KMS-11 (cell line): ENCODE measurements around the gene TTF1.

Experiments
- H2AFZ ChIP-seq: fragments of 200-600 bp; sonication (generic); 2 replicates; pipeline ENCODE4 v1.6.1; 2016; ENCODE audit warnings: antibody characterized with exemption, mixed run types, low read depth
- H3K27ac ChIP-seq: fragments of 200-600 bp; sonication (generic); 2 replicates; pipeline ENCODE4 v1.6.1; 2016; ENCODE audit warnings: mild to moderate bottlenecking, mixed run types
- H3K27me3 ChIP-seq: fragments of 200-600 bp; sonication (generic); 2 replicates; pipeline ENCODE4 v1.6.1; 2017; ENCODE audit warnings: mild to moderate bottlenecking, low read depth, mixed run types, moderate library complexity; ENCODE audit not compliant: insufficient read depth
- H3K36me3 ChIP-seq: fragments of 200-600 bp; sonication (generic); 2 replicates; pipeline ENCODE4 v1.6.1; 2017; ENCODE audit warnings: mild to moderate bottlenecking, mixed run types; ENCODE audit not compliant: insufficient read depth
- H3K4me1 ChIP-seq: fragments of 200-600 bp; sonication (generic); 2 replicates; pipeline ENCODE4 v1.6.1; 2016; ENCODE audit warnings: mild to moderate bottlenecking, low read depth, mixed run types; ENCODE audit not compliant: poor library complexity, severe bottlenecking
- H3K4me2 ChIP-seq: fragments of 200-600 bp; sonication (generic); 2 replicates; pipeline ENCODE4 v1.7.0; 2016; ENCODE audit warnings: mild to moderate bottlenecking, mixed run types
- H3K4me3 ChIP-seq: fragments of 200-600 bp; sonication (generic); IDR thresholded peaks from 2 replicates; pipeline ENCODE4 v1.6.1; 2017; ENCODE audit warnings: low read depth, low read length, mixed read lengths; ENCODE audit not compliant: insufficient read depth
- H3K79me2 ChIP-seq: fragments of 200-600 bp; sonication (generic); 2 replicates; pipeline ENCODE4 v1.6.1; 2016; ENCODE audit warnings: low read depth, mixed run types; ENCODE audit not compliant: insufficient read depth
- H3K9ac ChIP-seq: fragments of 200-600 bp; sonication (generic); 2 replicates; pipeline ENCODE4 v1.6.1; 2016; ENCODE audit warnings: mild to moderate bottlenecking, mixed run types
- H4K20me1 ChIP-seq: fragments of 200-600 bp; sonication (generic); 2 replicates; pipeline ENCODE4 v1.6.1; 2016; ENCODE audit warnings: mild to moderate bottlenecking, mixed run types; ENCODE audit not compliant: insufficient read depth
- CTCF ChIP-seq: fragments of 200-600 bp; sonication (generic); conservative IDR thresholded peaks from 2 replicates; pipeline ENCODE4 v1.6.1; 2017; ENCODE audit warnings: low read depth, mild to moderate bottlenecking, antibody characterized with exemption, low read length, moderate library complexity, mixed read lengths

TTF1 gene

GRCh38 chr9:132409828-132410528 is 3.3 kb upstream of the TTF1 start, which contains the start of gene CFAP77:
Gene CFAP77, plus strand, starts transcription at chr9:132410211. Its CDS starts 61 bp downstream, at chr9:132410272.
- Histone ChIP-seq H3K27me3 (peaks cover 50% of the 10 kb centered on the region), H3K4me1 (peaks cover 26% of the 10 kb centered on the region), H4K20me1 (no peaks in the 10 kb centered on the region), H3K79me2 (peaks cover 16% of the 10 kb centered on the region), H3K27ac (no peak within 1 kb of the TSS), H3K36me3 (no peaks in the 10 kb centered on the region), H3K9ac (no peak within 1 kb of the TSS), H3K4me2 (peak within 1 kb of the TSS; percentile 64), H3K4me3 (no peak within 1 kb of the TSS), H2AFZ (peak within 1 kb of the TSS; percentile 54; the same call in 1 of the 2 replicates)
- no peak for TF ChIP-seq CTCF

GRCh38 chr9:132408521-132408920 is 1.9 kb upstream of the TTF1 start:
- Histone ChIP-seq H3K79me2 (peaks cover 30% of the 10 kb centered on the region), H3K9ac (no peak overlapping the region), H3K27me3 (peaks cover 36% of the 10 kb centered on the region), H2AFZ (no peak overlapping the region), H3K4me1 (peaks cover 26% of the 10 kb centered on the region), H3K36me3 (no peaks in the 10 kb centered on the region), H3K4me2 (no peak overlapping the region), H4K20me1 (no peaks in the 10 kb centered on the region), H3K27ac (no peak overlapping the region), H3K4me3 (no peak overlapping the region)
- no peak for TF ChIP-seq CTCF

GRCh38 chr9:132407196-132407595 is 556 bp upstream of the TTF1 start:
- no peak overlapping the region for H3K9ac ChIP-seq
- no peak overlapping the region for H3K4me3 ChIP-seq
- no peaks in the 10 kb centered on the region for H3K36me3 ChIP-seq
- H4K20me1 ChIP-seq = no peaks in the 10 kb centered on the region
- H3K27me3 ChIP-seq = peaks cover 22% of the 10 kb centered on the region
- H3K27ac ChIP-seq = no peak overlapping the region
- H2AFZ ChIP-seq = peak overlapping the region; percentile 89
- no peak for TF ChIP-seq CTCF
- peak overlapping the region; percentile 66 for H3K4me2 ChIP-seq
- H3K79me2 ChIP-seq = peaks cover 38% of the 10 kb centered on the region
- peaks cover 26% of the 10 kb centered on the region for H3K4me1 ChIP-seq

GRCh38 chr9:132404228-132404881 is 2.3 kb downstream of the TTF1 start:
- peaks cover 4% of the 10 kb centered on the region; the same call in 1 of the 2 replicates for H3K27me3 ChIP-seq
- peaks cover 38% of the 10 kb centered on the region for H3K79me2 ChIP-seq
- TF ChIP-seq CTCF = no peak
- no peak overlapping the region for H3K4me2 ChIP-seq
- no peaks in the 10 kb centered on the region for H4K20me1 ChIP-seq
- H3K4me1 ChIP-seq = peaks cover 13% of the 10 kb centered on the region
- H2AFZ ChIP-seq = no peak overlapping the region
- no peak overlapping the region for H3K4me3 ChIP-seq
- no peak overlapping the region for H3K9ac ChIP-seq
- no peak overlapping the region for H3K27ac ChIP-seq
- no peaks in the 10 kb centered on the region; the same call in 1 of the 2 replicates for H3K36me3 ChIP-seq
